ENCODE measurements around the gene CNN3.

GRCh38 chr1:94935034-94935433 lies 8.1 kb upstream of the CNN3 start:
- no peak for TF ChIP-seq POLR2A (IDR thresholded peaks at IDR 0.05)
- TF ChIP-seq CTCF (IDR thresholded peaks at IDR 0.05): no peak
